Measurements from ENCODE around the gene C1QTNF7.

DNA sequence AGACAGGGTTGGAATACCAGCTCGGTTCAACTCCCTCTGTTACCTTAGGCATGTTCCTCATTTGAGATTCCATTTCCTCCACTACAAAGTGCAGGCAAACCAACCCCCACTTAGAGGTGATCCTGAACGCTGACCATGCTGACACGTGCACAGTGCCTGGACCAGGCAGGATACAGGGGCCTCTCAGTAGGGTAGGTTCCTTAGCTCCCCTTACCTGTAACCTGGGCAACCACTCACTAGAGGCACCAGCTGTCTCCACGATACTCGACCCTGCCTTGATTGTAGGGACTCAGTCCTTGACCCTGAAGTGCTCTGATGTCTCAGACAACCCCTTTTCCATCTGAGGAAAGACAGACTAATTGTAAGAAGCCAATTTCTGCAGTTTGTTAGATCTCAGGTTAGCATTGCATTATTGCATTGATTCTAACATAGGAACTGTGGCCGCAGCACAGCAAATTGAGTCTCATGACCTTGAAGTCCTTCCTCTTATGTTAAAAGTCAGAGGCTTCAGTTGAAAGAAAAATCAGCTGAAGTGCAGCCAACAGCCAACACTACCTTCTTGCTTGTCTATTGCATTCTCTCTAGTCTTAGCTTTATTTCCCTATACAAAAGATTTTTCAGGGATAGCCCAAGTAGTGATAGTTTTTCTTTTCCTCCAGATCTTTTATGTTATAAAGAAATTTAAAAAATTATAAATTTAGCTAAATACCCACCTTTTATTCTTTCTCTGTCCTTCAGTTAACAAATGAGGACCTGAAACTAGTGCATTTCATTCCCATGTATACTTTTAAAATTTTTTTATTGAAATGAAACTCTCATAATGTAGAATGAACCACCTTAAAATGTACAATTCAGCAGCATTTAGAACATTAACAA is 11.2 kb upstream of the C1QTNF7 start:
- TF ChIP-seq, protein P1, sequence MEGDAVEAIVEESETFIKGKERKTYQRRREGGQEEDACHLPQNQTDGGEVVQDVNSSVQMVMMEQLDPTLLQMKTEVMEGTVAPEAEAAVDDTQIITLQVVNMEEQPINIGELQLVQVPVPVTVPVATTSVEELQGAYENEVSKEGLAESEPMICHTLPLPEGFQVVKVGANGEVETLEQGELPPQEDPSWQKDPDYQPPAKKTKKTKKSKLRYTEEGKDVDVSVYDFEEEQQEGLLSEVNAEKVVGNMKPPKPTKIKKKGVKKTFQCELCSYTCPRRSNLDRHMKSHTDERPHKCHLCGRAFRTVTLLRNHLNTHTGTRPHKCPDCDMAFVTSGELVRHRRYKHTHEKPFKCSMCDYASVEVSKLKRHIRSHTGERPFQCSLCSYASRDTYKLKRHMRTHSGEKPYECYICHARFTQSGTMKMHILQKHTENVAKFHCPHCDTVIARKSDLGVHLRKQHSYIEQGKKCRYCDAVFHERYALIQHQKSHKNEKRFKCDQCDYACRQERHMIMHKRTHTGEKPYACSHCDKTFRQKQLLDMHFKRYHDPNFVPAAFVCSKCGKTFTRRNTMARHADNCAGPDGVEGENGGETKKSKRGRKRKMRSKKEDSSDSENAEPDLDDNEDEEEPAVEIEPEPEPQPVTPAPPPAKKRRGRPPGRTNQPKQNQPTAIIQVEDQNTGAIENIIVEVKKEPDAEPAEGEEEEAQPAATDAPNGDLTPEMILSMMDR (IDR thresholded peaks at IDR 0.05) = no peak
- no peak for TF ChIP-seq POLR2A (IDR thresholded peaks at IDR 0.05)
